HG03066 (cell line): ENCODE results near the gene BCAS1.

Experiments
- ATAC-seq: cut with Tn5 transposase; IDR thresholded peaks from one replicate; pipeline ENCODE4 v1.9.1; 2021; ENCODE audit warnings: low read depth; ENCODE audit not compliant: unreplicated experiment

BCAS1 gene

GRCh38 chr20:53917145-53918019 is 153.0 kb downstream of the BCAS1 start:
- peak; percentile 63 for ATAC-seq

DNA sequence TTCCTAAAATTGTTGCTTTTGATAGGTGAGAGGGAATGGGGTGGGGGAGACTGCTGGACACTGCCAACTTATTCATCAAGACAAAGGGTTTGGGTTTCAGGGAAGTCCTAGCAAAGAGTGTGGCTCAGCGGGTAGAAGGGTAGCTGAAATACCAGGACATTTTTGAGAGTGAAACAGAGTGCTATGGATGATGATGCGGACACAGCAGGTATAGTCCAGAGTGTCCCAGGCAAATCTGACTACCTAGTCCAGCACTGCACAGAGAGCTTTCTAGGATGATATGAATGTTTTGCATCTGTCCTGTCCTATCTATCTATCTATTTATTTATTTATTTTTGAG is 154.3 kb downstream of the BCAS1 start:
- ATAC-seq: no peak

DNA sequence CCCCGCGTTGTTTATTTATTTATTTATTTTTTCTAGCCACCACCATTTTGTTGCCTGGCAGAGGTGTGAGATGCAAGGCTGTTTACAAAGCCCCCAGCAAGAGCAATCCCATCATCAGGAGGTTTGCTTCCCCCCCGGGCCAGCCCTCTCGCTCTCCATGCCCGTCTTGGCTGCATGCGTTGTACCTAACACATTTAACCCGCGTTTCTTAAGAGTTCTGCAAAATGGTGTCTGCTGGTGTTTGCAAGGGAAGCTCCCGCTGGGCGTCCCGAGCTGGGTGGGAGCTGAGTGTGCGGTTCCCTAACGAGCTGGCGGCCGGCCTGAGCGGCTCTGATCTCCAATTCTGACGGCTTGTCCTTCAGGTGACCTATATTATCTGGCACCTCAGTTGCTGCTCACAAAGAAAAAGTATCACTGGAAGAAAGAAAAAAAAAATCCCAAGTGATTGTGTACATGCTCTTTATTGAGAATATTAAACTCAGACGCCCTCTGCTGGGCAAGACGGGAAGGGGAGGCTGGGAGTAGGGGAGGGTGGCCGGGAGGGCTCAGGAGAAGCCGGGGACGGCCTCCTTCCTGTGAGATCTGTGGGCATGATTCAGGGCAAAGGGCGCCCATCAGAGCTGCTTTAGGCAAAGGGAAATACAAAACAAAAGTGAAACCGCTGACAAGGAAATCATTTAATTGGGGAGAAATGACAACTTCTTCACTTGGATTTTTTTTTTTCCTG is 154.8 kb downstream of the BCAS1 start:
- peak; percentile 49 for ATAC-seq

GRCh38 chr20:53914781-53915445 is 155.5 kb downstream of the BCAS1 start:
- ATAC-seq: no peak

GRCh38 chr20:53914091-53914780 is 156.2 kb downstream of the BCAS1 start:
- ATAC-seq: no peak

DNA sequence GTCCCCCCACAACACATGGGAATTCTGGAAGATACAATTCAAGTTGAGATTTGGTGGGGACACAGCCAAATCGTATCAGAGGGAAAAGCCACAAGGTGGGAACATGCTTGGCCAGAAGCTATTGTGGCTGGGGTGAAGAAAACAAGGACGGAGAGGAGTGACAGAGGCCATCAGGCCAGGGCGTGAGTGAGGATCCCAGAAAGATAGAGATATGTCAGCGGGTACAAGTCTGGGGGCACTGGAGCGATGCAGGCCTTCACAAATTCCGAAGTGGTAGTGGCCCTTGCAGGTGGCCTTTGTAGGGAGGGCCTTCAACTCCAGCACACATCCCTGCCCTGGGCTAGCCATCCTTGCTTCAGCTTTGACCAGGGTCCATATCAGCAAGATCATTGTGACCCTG is 159.1 kb downstream of the BCAS1 start:
- no peak for ATAC-seq

GRCh38 chr20:53910351-53911002 is 159.9 kb downstream of the BCAS1 start:
- no peak for ATAC-seq

GRCh38 chr20:53907968-53908751 is 162.2 kb downstream of the BCAS1 start:
- ATAC-seq: no peak

- no peak for ATAC-seq
Observed at GRCh38 chr20:53905820-53906191, 164.6 kb downstream of the BCAS1 start.

GRCh38 chr20:53905019-53905819 is 165.2 kb downstream of the BCAS1 start:
- no peak for ATAC-seq

GRCh38 chr20:53904261-53904660 is 166.1 kb downstream of the BCAS1 start:
- no peak for ATAC-seq

GRCh38 chr20:53903652-53903987 is 166.8 kb downstream of the BCAS1 start:
- ATAC-seq: no peak

DNA sequence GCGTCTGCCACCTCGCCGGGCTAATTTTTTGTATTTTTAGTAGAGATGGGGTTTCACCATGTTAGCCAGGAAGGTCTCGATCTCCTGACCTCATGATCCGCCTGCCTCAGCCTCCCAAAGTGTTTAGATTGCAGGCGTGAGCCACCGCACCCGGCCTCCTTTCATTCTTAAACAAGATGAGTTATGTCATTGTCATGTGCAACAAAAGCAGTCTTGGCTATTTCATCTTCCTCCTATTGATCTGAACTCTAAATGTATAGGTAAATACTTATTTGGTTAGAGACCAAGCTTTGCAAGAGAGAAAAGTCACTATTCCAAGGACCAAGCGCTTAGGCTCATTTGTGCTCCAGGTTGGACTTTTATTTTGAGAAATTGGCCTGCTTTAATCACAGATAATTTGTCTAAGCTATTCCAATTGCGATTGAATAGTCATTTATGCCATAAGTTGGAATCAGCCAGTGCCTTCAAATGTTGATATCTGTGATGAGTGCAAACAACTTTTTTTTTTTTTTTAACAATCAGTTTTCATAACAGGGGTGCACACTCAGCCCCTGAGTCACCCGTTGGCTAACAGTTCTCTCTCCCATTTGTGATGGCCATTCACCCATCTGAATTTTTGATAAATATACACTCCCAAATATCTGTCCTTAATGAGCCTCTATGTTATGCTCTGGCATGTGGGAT is 167.3 kb downstream of the BCAS1 start:
- ATAC-seq: no peak

DNA sequence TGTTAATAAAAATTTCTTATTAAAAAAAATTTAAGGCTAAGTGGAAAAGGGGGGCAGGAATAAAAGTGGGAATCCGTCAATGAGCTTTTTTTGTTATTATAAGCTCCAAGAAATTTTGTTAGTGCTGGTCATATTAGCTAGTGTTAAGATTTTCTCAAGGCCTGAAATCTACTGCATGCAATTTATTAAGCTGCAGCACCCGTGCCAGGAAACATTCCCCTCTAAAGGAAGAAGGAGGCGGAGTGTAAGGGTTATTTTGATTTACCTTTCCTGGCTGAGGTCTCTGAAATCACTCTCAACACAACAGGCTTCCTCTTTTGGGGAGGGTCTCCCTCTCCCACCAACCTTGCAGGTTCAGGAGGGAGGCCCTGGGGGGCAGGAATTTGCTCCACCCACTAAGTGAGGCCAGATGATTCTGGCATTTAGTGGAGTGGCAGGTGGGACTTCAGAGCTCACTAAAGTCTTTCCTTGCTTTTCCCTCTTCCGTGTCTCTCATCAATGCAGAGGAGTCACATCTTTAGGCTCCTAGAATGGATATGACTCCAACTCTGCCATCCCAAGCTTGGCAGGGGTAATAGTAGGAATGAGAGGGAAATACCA is 168.8 kb downstream of the BCAS1 start:
- ATAC-seq: no peak

DNA sequence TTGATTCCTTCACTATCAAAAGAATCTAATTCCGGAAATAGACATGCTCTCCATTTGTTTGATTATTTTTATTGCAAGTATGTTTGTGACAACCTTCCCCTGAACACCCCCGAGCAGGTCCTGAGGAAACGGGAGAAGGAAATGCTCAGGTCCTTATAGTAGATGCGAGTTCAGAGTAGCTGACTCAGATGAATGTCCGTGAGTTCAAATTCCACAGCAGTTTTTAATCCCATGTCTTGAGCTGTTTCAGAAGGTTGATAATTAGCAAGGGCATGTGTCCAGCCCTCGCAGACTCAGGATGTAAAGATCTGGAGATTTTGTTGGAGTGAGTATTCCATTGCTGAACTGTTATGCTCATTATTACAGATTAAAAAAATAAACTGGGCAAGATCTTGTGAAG is 169.3 kb downstream of the BCAS1 start:
- ATAC-seq: no peak

- no peak for ATAC-seq
Observed at GRCh38 chr20:53900380-53900999, 169.9 kb downstream of the BCAS1 start.

GRCh38 chr20:53899351-53900167 is 170.8 kb downstream of the BCAS1 start:
- peak; percentile 89 for ATAC-seq
